ENCODE measurements around the gene FGG.

Gene FGG

GRCh38 chr4:154559494-154560418 lies 52.7 kb downstream of the FGG start:
- Histone ChIP-seq H3K27me3 (ENCODE audit: control insufficient read depth in 5 of 5, insufficient read depth in 4 of 5, low read length in 5 of 5) (no peaks in the 10 kb centered on the region), H3K27ac (ENCODE audit: low read depth, low read length) (no peak overlapping the region), H3K9ac (ENCODE audit: low read length in 5 of 5) (no peak overlapping the region), H3K36me3 (ENCODE audit: control insufficient read depth in 5 of 5, insufficient read depth in 5 of 5, low read length in 5 of 5) (no peaks in the 10 kb centered on the region), H3K4me3 (ENCODE audit: low read depth in 1 of 5, low read length in 5 of 5) (no peak overlapping the region), H3K9me3 (ENCODE audit: control insufficient read depth in 5 of 5, low read length in 5 of 5) (no peaks in the 10 kb centered on the region), H3K4me1 (ENCODE audit: control insufficient read depth in 5 of 5, insufficient read depth in 5 of 5, low read length in 5 of 5) (no peaks in the 10 kb centered on the region)

DNA sequence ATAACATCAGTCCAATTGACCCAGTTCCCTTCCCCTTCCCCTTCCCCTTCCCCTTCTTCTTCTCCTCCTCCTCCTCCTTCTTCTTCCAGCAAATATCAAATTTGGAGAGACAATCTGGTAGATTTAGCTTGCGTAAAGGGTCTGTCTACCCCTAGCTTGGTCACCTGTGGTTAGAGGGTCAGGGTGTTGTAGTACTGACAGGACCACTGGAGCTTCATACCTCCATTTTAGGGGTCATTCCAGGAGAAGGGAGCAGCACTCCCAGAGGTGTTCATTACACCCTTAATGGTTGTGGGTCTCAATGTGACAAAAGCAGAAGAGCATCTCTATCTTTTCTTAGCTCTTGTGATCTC lies 53.3 kb downstream of the FGG start:
- Histone ChIP-seq H3K4me3 (ENCODE audit: low read depth in 1 of 5, low read length in 5 of 5) (no peak overlapping the region), H3K36me3 (ENCODE audit: control insufficient read depth in 5 of 5, insufficient read depth in 5 of 5, low read length in 5 of 5) (no peaks in the 10 kb centered on the region), H3K4me1 (ENCODE audit: control insufficient read depth in 5 of 5, insufficient read depth in 5 of 5, low read length in 5 of 5) (no peaks in the 10 kb centered on the region), H3K27ac (ENCODE audit: low read depth, low read length) (no peak overlapping the region), H3K9me3 (ENCODE audit: control insufficient read depth in 5 of 5, low read length in 5 of 5) (no peaks in the 10 kb centered on the region), H3K9ac (ENCODE audit: low read length in 5 of 5) (no peak overlapping the region), H3K27me3 (ENCODE audit: control insufficient read depth in 5 of 5, insufficient read depth in 4 of 5, low read length in 5 of 5) (no peaks in the 10 kb centered on the region)
